ENCODE results near the gene PROZ. TPM values are rescaled to one million over a fixed set of nuclear protein-coding genes. Genes with fewer than 3 reads are reported as not detected.

PROZ gene
- total RNA-seq, 1 experiment from 2014 or later: not detected

GRCh38 chr13:113164492-113164891, 6.0 kb downstream of the PROZ start:
- Histone ChIP-seq H3K9ac (ENCODE audit: extremely low read depth, insufficient read length, low read length) (no peak overlapping the region), H3K18ac (ENCODE audit: insufficient read length, low read depth, low read length) (no peak overlapping the region), H3K27ac (ENCODE audit: insufficient read length, low read depth, low read length) (no peak overlapping the region), H2AK5ac (ENCODE audit: insufficient read length, low read length) (no peak overlapping the region), H2BK5ac (ENCODE audit: insufficient read length, low read length) (no peak overlapping the region), H3K23me2 (ENCODE audit: insufficient read length, low read depth, low read length, poor library complexity, severe bottlenecking) (no peaks in the 10 kb centered on the region), H2BK12ac (ENCODE audit: insufficient read length, low read depth, low read length) (no peak overlapping the region), H3K79me2 (ENCODE audit: insufficient read depth, low read length) (no peaks in the 10 kb centered on the region), H2AFZ (ENCODE audit: low read length) (no peak overlapping the region), H3K79me1 (ENCODE audit: insufficient read depth, low read depth, low read length, poor library complexity, severe bottlenecking) (no peaks in the 10 kb centered on the region), H4K8ac (replicated peaks; ENCODE audit: insufficient read length, low read depth, low read length) (no peak overlapping the region), H2BK120ac (ENCODE audit: low read depth, low read length, poor library complexity, severe bottlenecking) (no peak overlapping the region), H3K27me3 (ENCODE audit: insufficient read depth, low read length) (no peaks in the 10 kb centered on the region), H3K4me2 (ENCODE audit: insufficient read depth, insufficient read length, low read length) (no peak overlapping the region), H3K14ac (ENCODE audit: insufficient read depth, low read length) (no peak overlapping the region), H3T11ph (ENCODE audit: low read length) (no peak overlapping the region), H3K9me3 (ENCODE audit: control insufficient read depth, low read depth, low read length) (no peaks in the 10 kb centered on the region), H3K4me1 (ENCODE audit: insufficient read depth, low read length) (no peaks in the 10 kb centered on the region), H4K20me1 (ENCODE audit: control insufficient read depth, insufficient read depth, insufficient read length) (no peaks in the 10 kb centered on the region), H2BK15ac (ENCODE audit: low read depth, low read length) (no peak overlapping the region), H2BK20ac (ENCODE audit: low read depth, low read length, poor library complexity, severe bottlenecking) (no peak overlapping the region), H3K4ac (ENCODE audit: low read depth, low read length) (no peak overlapping the region), H4K5ac (ENCODE audit: insufficient read length, low read depth, low read length) (no peak overlapping the region), H3K56ac (ENCODE audit: insufficient read length, low read depth, low read length) (no peak overlapping the region), H3K23ac (ENCODE audit: insufficient read length, low read depth, low read length) (no peak overlapping the region), H4K91ac (ENCODE audit: insufficient read length, low read depth, low read length) (no peak overlapping the region)
- no peaks in the 10 kb centered on the region for H3K9me3 Mint-ChIP-seq
- H3K27me3 Mint-ChIP-seq (ENCODE audit: low read depth): peaks cover 16% of the 10 kb centered on the region
- no peak overlapping the region; a peak in 1 of 7 replicates for H3K27ac Mint-ChIP-seq
- TF ChIP-seq, protein P1, sequence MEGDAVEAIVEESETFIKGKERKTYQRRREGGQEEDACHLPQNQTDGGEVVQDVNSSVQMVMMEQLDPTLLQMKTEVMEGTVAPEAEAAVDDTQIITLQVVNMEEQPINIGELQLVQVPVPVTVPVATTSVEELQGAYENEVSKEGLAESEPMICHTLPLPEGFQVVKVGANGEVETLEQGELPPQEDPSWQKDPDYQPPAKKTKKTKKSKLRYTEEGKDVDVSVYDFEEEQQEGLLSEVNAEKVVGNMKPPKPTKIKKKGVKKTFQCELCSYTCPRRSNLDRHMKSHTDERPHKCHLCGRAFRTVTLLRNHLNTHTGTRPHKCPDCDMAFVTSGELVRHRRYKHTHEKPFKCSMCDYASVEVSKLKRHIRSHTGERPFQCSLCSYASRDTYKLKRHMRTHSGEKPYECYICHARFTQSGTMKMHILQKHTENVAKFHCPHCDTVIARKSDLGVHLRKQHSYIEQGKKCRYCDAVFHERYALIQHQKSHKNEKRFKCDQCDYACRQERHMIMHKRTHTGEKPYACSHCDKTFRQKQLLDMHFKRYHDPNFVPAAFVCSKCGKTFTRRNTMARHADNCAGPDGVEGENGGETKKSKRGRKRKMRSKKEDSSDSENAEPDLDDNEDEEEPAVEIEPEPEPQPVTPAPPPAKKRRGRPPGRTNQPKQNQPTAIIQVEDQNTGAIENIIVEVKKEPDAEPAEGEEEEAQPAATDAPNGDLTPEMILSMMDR (conservative IDR thresholded peaks at IDR 0.05): no peak
- DNase-seq: no peak
- H3K36me3 Mint-ChIP-seq (ENCODE audit: insufficient read depth in 1 of 3, low read depth in 3 of 3): peaks cover 3 to 16% (median 4%) of the 10 kb centered on the region in 3 experiments; a peak in 4 of 7 replicates
- H3K4me1 Mint-ChIP-seq: peaks cover 11 to 18% of the 10 kb centered on the region in 2 experiments
- WGBS (ENCODE audit: extremely low coverage, insufficient read length, low lambda C conversion rate): no CpG with 5 or more reads among the region's 12 CpGs
- H3K4me3 Mint-ChIP-seq: no peak overlapping the region

Data from H9 (cell line).